IMR-90 (cell line): ENCODE measurements around the gene TIFAB. TPM values are rescaled to one million over a fixed set of nuclear protein-coding genes. Genes with fewer than 3 reads are reported as not detected.
A peak's percentile ranks its signal among the peaks of the same experiment; 100 is the strongest.

Experiments used
- ATAC-seq: fragments of 200-7000 bp; cut with Tn5 transposase; 2 replicates; pipeline ENCODE4 v1.9.1; 2020; ENCODE audit warnings: low read depth, mild to moderate bottlenecking, moderate library complexity
- BruUV-seq: library from RNA; stranded (reverse); fragments of 400-500 nt; replicated peaks from 2 replicates; lab custom pipeline; 2021; lab: Mats Ljungman, UMichigan
- CTCF ChIA-PET: fragments of 300-600 bp; formaldehyde crosslinking; extraction: SDS; loops from one replicate; lab custom pipeline; 2021; ENCODE audit warnings: antibody characterized with exemption; lab: Yijun Ruan, JAX
- POLR2A ChIA-PET: fragments of 300-600 bp; sonication (Branson Sonifier 250); formaldehyde crosslinking; loops from one replicate; lab custom pipeline; 2022; ENCODE audit warnings: antibody characterized with exemption; ENCODE audit not compliant: unreplicated experiment; lab: Charles Lee
- DNase-seq: peaks from one replicate; pipeline ENCODE4 v3.0.0; 2013
- H2AFZ ChIP-seq: replicated peaks from 2 replicates; pipeline ENCODE3; 2013; ENCODE audit warnings: low read length, mild to moderate bottlenecking; ENCODE audit not compliant: poor library complexity
- H2AK5ac ChIP-seq: 2 replicates; pipeline ENCODE4 v1.6.1; 2013; ENCODE audit warnings: low read depth, low read length, inconsistent platforms
- H2AK9ac ChIP-seq: replicated peaks from 2 replicates; pipeline ENCODE3; 2013; ENCODE audit warnings: mild to moderate bottlenecking, low read depth, low read length, moderate library complexity; ENCODE audit not compliant: poor library complexity
- H2BK120ac ChIP-seq: 2 replicates; pipeline ENCODE4 v1.6.1; 2013; ENCODE audit warnings: low read depth, low read length, inconsistent platforms
- H2BK15ac ChIP-seq: 3 replicates; pipeline ENCODE4 v1.6.1; 2013; ENCODE audit warnings: low read depth, low read length, inconsistent platforms
- H2BK20ac ChIP-seq: 2 replicates; pipeline ENCODE4 v1.6.1; 2013; ENCODE audit warnings: low read depth, mild to moderate bottlenecking, inconsistent platforms, low read length, moderate library complexity
- H2BK5ac ChIP-seq: 2 replicates; pipeline ENCODE4 v1.6.1; 2013; ENCODE audit warnings: mild to moderate bottlenecking, low read depth, low read length, inconsistent platforms; ENCODE audit not compliant: poor library complexity, severe bottlenecking
- H3K14ac ChIP-seq: replicated peaks from 2 replicates; pipeline ENCODE4 v1.6.1; 2013; ENCODE audit warnings: low read depth, low read length, inconsistent platforms
- H3K18ac ChIP-seq: 2 replicates; pipeline ENCODE4 v1.6.1; 2013; ENCODE audit warnings: low read depth, low read length, control low read depth
- H3K23ac ChIP-seq: 2 replicates; pipeline ENCODE4 v1.6.1; 2013; ENCODE audit warnings: low read depth, low read length, inconsistent platforms
- H3K27ac ChIP-seq: 2 replicates; pipeline ENCODE4 v1.5.1; 2013; ENCODE audit warnings: mild to moderate bottlenecking, control low read depth, low read length; ENCODE audit not compliant: insufficient read depth
- H3K27me3 ChIP-seq: 2 replicates; pipeline ENCODE4 v1.6.1; 2013; ENCODE audit warnings: low read length; ENCODE audit not compliant: control insufficient read depth, insufficient read depth
- H3K36me3 ChIP-seq: 2 replicates; pipeline ENCODE4 v1.6.1; 2013; ENCODE audit warnings: low read length, mixed read lengths; ENCODE audit not compliant: control insufficient read depth, insufficient read depth
- H3K4ac ChIP-seq: 2 replicates; pipeline ENCODE4 v1.6.1; 2013; ENCODE audit warnings: low read depth, low read length, inconsistent platforms
- H3K4me1 ChIP-seq: 2 replicates; pipeline ENCODE4 v1.6.1; 2013; ENCODE audit warnings: low read length, mixed read lengths; ENCODE audit not compliant: control insufficient read depth, insufficient read depth
- H3K4me2 ChIP-seq: 2 replicates; pipeline ENCODE4 v1.6.1; 2013; ENCODE audit warnings: low read depth, mild to moderate bottlenecking, control low read depth, low read length, moderate library complexity
- H3K4me3 ChIP-seq: 2 replicates; pipeline ENCODE4 v1.5.1; 2013; ENCODE audit warnings: low read depth, mild to moderate bottlenecking, control low read depth, low read length, moderate library complexity; ENCODE audit not compliant: insufficient read depth
- H3K56ac ChIP-seq: 2 replicates; pipeline ENCODE4 v1.6.1; 2013; ENCODE audit warnings: low read length, inconsistent platforms; ENCODE audit not compliant: insufficient read depth; ENCODE audit errors: extremely low read depth
- H3K79me1 ChIP-seq, 2 experiments: 2 replicates each; pipeline ENCODE4 v1.6.1; 2013; ENCODE audit warnings: low read length in 2 of 2, inconsistent platforms in 1 of 2, low read depth in 1 of 2
- H3K9ac ChIP-seq: 2 replicates; pipeline ENCODE4 v1.6.1; 2013; ENCODE audit warnings: low read depth, low read length, control low read depth
- H3K9me1 ChIP-seq: 2 replicates; pipeline ENCODE4 v1.6.1; 2013; ENCODE audit warnings: low read length, inconsistent platforms; ENCODE audit not compliant: insufficient read depth
- H3K9me3 ChIP-seq: 2 replicates; pipeline ENCODE4 v1.6.1; 2013; ENCODE audit warnings: low read length; ENCODE audit not compliant: control insufficient read depth, insufficient read depth
- H4K20me1 ChIP-seq: 2 replicates; pipeline ENCODE4 v1.6.1; 2013; ENCODE audit warnings: low read length, inconsistent platforms; ENCODE audit not compliant: insufficient read depth
- H4K5ac ChIP-seq: 2 replicates; pipeline ENCODE4 v1.6.1; 2013; ENCODE audit warnings: mild to moderate bottlenecking, low read depth, low read length, control low read depth
- H4K8ac ChIP-seq, 2 experiments: 2 replicates each; pipeline ENCODE4 v1.6.1; 2013; ENCODE audit warnings: low read depth in 2 of 2, low read length in 2 of 2, control low read depth in 1 of 2, inconsistent platforms in 1 of 2
- H4K91ac ChIP-seq: 2 replicates; pipeline ENCODE4 v1.6.1; 2013; ENCODE audit warnings: low read depth, low read length, inconsistent platforms; ENCODE audit not compliant: insufficient read depth
- CHD1 ChIP-seq: IDR thresholded peaks from 2 replicates; pipeline ENCODE4 v1.6.1; 2012; ENCODE audit warnings: low read depth, low read length, improper control_type of control experiment
- MXI1 ChIP-seq: IDR thresholded peaks from 2 replicates; pipeline ENCODE4 v1.6.1; 2012; ENCODE audit warnings: low read depth, mild to moderate bottlenecking, low read length, moderate library complexity, borderline replicate concordance
- RAD21 ChIP-seq: IDR thresholded peaks from 2 replicates; pipeline ENCODE4 v1.6.1; 2012; ENCODE audit warnings: low read length, improper control_type of control experiment
- RFX5 ChIP-seq: IDR thresholded peaks from 2 replicates; pipeline ENCODE4 v1.8.0; 2012; ENCODE audit warnings: low read depth, mild to moderate bottlenecking, low read length, moderate library complexity
- SMC3 ChIP-seq: fragments of 150-350 bp; IDR thresholded peaks from 2 replicates; pipeline ENCODE4 v1.6.1; 2016; ENCODE audit warnings: low read depth, mild to moderate bottlenecking, antibody characterized with exemption, low read length, moderate library complexity
- WGBS, 2 experiments: methylation state at CpG; one replicate each; pipeline versions ENCODE4 v1.1.5 to v1.1.7; 2013; ENCODE audit warnings: missing lambda C conversion rate in 2 of 2; ENCODE audit not compliant: insufficient read length in 1 of 2; ENCODE audit errors: extremely low coverage in 2 of 2; 5-methylcytosine and 5-hydroxymethylcytosine counted together
- dilution Hi-C: fragments of 300-500 bp; cut with HindIII; formaldehyde crosslinking; loops from one replicate; pipeline ENCODE4 v1.14.3; 2018; ENCODE audit warnings: low sequenced_read_pairs; ENCODE audit not compliant: unreplicated experiment
- in situ Hi-C: fragments of 300-500 bp; cut with MboI; formaldehyde crosslinking; loops from 3 replicates; pipeline ENCODE4 v1.14.3; 2019; ENCODE audit warnings: low sequenced_read_pairs, inconsistent platforms, mixed read lengths
- intact Hi-C: fragments of 100-400 bp; cut with micrococcal nuclease; formaldehyde crosslinking; loops from 2 replicates; pipeline ENCODE4 v1.10.0; 2022
- polyA plus RNA-seq, 3 experiments: library from polyadenylated mRNA; depleted of rRNA; stranded (reverse); fragments of >200 nt; gene quantifications; 2 replicates each; pipeline ENCODE4 v1.2.3, GENCODE V29; 2012; ENCODE audit warnings: low replicate concordance in 1 of 3
- total RNA-seq: library from RNA; depleted of rRNA; stranded (reverse); fragments of >200 nt; gene quantifications from 2 replicates; pipeline ENCODE4 v1.2.3, GENCODE V29; 2012
- TF ChIP-seq, protein P1 (sequence below): conservative IDR thresholded peaks from 2 replicates; pipeline ENCODE4 v1.5.1; 2012; ENCODE audit warnings: mild to moderate bottlenecking, low read depth, low read length, improper control_type of control experiment

Gene TIFAB
- total and polyA plus RNA-seq, 2 of the 4 experiments (the other 2 are of a cell fraction), result not detected

DNA sequence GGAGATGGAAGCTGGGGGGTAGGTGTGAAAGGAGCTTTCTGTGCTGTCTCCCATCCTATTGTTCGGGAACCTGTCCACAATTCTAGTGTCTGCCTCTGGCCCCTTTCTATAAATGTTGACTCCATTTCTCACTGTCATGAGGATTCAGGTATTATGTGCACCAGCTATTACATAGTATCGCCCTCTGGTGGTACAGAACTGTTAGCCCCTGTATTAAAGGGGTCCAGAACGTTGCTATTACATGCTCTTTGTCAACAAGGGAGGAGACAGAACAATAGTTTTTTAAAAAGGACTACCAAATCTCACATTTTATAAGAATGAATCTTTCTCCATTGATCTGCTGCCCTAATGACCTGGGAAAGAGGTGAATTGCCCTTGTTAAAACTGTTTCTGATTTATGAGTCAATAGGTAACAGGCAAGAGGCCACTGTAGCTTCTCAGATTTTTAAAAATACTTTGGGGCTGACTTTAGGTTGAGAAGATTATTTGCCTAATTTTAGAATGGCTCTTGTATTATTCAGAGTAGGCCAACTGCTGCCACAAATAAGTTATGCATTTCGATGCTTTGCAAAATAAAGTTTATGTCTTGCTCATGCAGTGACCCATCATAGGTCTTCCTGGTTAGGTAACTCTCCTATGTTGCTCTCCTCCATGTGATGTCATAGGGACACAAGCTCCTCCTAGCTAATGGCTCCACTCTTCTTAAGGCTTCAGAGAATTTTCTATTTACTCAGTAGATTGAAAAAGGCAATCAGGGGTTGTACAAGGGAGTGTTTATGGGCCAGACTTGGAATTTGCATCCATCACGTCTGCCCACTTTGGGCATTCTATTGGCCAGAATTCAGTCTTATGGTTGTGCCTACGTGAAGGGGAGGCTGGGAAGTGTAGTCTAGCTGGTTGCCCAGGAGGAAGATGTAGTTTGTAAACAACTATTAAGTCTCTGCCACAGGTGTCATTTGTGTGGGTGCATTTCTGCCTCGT, 25.8 kb downstream of the TIFAB start:
- no peaks in the 10 kb centered on the region for H3K27me3 ChIP-seq
- no TSS peak for BruUV-seq
- no peak overlapping the region for H2AFZ ChIP-seq
- peaks cover 5% of the 10 kb centered on the region for H3K9me3 ChIP-seq
- H3K9me1 ChIP-seq, result no peaks in the 10 kb centered on the region
- H2AK9ac ChIP-seq, result no peak overlapping the region
- H3K18ac ChIP-seq, result no peak overlapping the region; the same call in 1 of the 2 replicates
- dilution Hi-C loops (no loop called here), in situ Hi-C loops (no loop called here), intact Hi-C loops (loop anchor here (2.0 kb wide), 2 partner anchors 72 to 82 kb away; no protein-coding TSS in a partner anchor)
- no peak overlapping the region for H4K5ac ChIP-seq
- H2BK15ac ChIP-seq, result no peak overlapping the region
- no peak overlapping the region for H3K4me2 ChIP-seq
- no peak overlapping the region for H4K8ac ChIP-seq
- 80% methylated on average over 2 of the region's 7 CpGs; no CpG with 5 or more reads in 1 of the 2 experiments for WGBS, 2 experiments
- H3K4me1 ChIP-seq, result no peaks in the 10 kb centered on the region
- ATAC-seq, result peak; percentile 93
- H3K23ac ChIP-seq, result no peak overlapping the region
- no peak overlapping the region for H3K14ac ChIP-seq
- no peak overlapping the region for H4K91ac ChIP-seq
- H2BK5ac ChIP-seq, result no peak overlapping the region
- H4K20me1 ChIP-seq, result no peaks in the 10 kb centered on the region
- H3K56ac ChIP-seq, result no peak overlapping the region
- DNase-seq, result peak; percentile 61
- H3K9ac ChIP-seq, result no peak overlapping the region
- TF ChIP-seq RAD21, result peak; percentile 74
- TF ChIP-seq RFX5, result no peak
- TF ChIP-seq CHD1, result no peak
- peak; percentile 74 for TF ChIP-seq SMC3
- TF ChIP-seq, protein P1, sequence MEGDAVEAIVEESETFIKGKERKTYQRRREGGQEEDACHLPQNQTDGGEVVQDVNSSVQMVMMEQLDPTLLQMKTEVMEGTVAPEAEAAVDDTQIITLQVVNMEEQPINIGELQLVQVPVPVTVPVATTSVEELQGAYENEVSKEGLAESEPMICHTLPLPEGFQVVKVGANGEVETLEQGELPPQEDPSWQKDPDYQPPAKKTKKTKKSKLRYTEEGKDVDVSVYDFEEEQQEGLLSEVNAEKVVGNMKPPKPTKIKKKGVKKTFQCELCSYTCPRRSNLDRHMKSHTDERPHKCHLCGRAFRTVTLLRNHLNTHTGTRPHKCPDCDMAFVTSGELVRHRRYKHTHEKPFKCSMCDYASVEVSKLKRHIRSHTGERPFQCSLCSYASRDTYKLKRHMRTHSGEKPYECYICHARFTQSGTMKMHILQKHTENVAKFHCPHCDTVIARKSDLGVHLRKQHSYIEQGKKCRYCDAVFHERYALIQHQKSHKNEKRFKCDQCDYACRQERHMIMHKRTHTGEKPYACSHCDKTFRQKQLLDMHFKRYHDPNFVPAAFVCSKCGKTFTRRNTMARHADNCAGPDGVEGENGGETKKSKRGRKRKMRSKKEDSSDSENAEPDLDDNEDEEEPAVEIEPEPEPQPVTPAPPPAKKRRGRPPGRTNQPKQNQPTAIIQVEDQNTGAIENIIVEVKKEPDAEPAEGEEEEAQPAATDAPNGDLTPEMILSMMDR, result peak; percentile 71
- TF ChIP-seq MXI1, result no peak
- H2BK20ac ChIP-seq, result 0 out of 2 replicates have a peak overlapping the region, but pooled peaks have one; percentile 6
- H3K4me3 ChIP-seq, result no peak overlapping the region
- POLR2A ChIA-PET, result no interaction called here
- H2BK120ac ChIP-seq, result no peak overlapping the region
- H3K36me3 ChIP-seq, result no peaks in the 10 kb centered on the region
- no peak overlapping the region for H3K27ac ChIP-seq
- CTCF ChIA-PET, result interaction anchor here (0.6 to 1.9 kb wide), 11 partner anchors 9 to 68 kb away, joined by 3 to 11 read pairs (median 4); no protein-coding TSS in a partner anchor
- no peaks in the 10 kb centered on the region for H3K79me1 ChIP-seq
- no peak overlapping the region for H3K4ac ChIP-seq
- H2AK5ac ChIP-seq, result 0 out of 2 replicates have a peak overlapping the region, but pooled peaks have one; percentile 4
